Omental fat pad (tissue), 4 donors: ENCODE measurements around the gene MNAT1. TPM values are rescaled to one million over a fixed set of nuclear protein-coding genes. Genes with fewer than 3 reads are reported as not detected.
"Not testable (repeated sequence)": the region's sequence is repeated elsewhere in the genome, so short reads cannot be mapped to it uniquely, and the experiment has no call there.

Experiments used
- ATAC-seq: fragments of 150-250 bp; one replicate; pipeline ENCODE4 v1.9.1; 2016; ENCODE audit warnings: mild to moderate bottlenecking, moderate library complexity; ENCODE audit not compliant: low FRiP score
- DNase-seq: peaks from one replicate; pipeline ENCODE4 v3.0.0-alpha.2; 2019; ENCODE audit warnings: low spot score
- total RNA-seq, 4 donors: library from RNA; depleted of rRNA; stranded (reverse); fragments of >200 nt; gene quantifications; one replicate each; pipeline ENCODE4 v1.1.0, GENCODE V29; 2016
- TF ChIP-seq, protein P1 (sequence below), 3 donors: fragments of 450-650 bp; IDR thresholded peaks; one replicate each; pipeline ENCODE4 v1.5.1; 2016 to 2017; ENCODE audit warnings: antibody characterized with exemption in 3 of 3, mild to moderate bottlenecking in 3 of 3, moderate library complexity in 2 of 3

Gene MNAT1
- total RNA-seq, 4 donors from 2014 or later, result 20.4 to 35.4 (median 31.3) TPM

DNA sequence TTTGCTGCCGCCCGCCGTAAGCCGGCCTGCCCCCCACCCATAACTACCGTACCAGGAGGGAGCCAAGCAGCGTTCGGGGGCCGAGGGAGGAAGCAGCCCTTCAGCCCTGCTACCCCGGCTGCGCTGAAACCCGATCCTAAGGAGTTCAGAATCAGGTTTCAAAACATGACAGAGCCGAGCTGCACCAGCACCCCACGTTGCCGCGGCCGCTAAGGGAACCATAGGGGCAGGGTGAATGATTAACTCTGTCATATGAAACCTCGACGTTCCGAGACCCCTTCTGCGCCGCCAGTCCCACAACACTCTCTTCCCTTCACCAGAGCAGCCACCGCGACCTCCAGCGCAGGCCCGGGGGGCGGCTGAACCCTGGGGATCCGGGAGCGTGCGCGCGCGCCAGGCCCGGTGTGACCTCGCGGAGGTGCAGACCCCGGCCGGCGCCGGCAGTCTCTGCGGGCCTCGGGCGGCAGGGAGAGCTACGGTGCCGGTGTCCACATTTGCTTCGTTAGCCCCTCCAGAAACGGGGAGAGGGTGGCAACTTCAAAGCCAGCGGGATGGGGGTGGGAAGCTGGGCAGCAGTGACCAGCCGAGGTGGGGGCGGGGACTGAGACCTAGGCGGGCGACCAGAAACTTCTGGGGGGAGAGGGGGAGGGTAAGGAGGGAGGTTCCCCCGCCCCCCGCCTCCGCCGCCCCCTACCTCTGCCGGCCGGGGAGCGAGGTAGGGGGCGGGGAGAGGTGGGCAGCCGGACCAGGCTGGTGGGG, 12.0 kb upstream of the MNAT1 start:
- DNase-seq (no peak), ATAC-seq (no peak)
- TF ChIP-seq, protein P1, sequence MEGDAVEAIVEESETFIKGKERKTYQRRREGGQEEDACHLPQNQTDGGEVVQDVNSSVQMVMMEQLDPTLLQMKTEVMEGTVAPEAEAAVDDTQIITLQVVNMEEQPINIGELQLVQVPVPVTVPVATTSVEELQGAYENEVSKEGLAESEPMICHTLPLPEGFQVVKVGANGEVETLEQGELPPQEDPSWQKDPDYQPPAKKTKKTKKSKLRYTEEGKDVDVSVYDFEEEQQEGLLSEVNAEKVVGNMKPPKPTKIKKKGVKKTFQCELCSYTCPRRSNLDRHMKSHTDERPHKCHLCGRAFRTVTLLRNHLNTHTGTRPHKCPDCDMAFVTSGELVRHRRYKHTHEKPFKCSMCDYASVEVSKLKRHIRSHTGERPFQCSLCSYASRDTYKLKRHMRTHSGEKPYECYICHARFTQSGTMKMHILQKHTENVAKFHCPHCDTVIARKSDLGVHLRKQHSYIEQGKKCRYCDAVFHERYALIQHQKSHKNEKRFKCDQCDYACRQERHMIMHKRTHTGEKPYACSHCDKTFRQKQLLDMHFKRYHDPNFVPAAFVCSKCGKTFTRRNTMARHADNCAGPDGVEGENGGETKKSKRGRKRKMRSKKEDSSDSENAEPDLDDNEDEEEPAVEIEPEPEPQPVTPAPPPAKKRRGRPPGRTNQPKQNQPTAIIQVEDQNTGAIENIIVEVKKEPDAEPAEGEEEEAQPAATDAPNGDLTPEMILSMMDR (IDR thresholded peaks at IDR 0.05), result no peak

DNA sequence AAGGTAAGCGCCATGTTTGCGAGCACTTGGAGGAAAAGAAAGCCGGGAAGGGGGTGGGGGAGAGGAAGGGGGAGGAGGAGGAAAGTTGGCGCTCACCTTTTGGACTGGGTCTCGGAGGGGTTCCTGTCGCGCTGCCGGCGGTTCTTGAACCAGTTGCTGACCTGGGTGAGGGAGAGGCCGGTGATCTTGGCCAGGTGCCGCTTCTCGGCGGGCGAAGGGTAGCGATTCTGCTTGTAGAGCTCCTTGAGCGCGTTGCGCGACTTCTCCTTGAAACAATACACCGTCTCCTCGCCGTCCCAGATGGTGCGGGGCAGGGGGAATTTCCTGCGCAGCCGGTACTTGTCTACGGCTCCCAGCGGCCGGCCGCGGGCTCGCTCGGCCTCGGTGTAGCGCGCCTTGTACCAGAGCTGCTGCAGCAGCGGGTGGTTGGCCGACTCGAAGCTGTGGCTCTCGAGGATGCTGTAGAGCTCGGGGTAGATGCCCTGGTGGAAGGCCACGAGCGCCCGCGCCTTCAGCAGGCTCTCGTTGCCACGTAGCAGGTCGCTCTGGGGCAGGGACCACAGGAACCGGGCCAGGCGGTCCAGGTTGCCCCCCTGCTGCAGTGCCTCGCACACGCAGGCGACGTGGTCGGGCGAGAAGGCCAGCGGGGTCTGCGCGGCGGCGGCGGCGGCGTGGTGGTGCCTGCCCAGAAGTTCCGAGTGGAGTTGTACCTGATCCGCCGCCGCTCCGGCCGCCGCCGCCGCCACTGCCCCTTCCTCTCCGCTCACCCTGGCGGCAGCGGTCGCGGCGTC, 11.2 kb upstream of the MNAT1 start:
- ATAC-seq, result peak; percentile 26
- DNase-seq, result no peak
- TF ChIP-seq, protein P1 (IDR thresholded peaks at IDR 0.05), result no peak

DNA sequence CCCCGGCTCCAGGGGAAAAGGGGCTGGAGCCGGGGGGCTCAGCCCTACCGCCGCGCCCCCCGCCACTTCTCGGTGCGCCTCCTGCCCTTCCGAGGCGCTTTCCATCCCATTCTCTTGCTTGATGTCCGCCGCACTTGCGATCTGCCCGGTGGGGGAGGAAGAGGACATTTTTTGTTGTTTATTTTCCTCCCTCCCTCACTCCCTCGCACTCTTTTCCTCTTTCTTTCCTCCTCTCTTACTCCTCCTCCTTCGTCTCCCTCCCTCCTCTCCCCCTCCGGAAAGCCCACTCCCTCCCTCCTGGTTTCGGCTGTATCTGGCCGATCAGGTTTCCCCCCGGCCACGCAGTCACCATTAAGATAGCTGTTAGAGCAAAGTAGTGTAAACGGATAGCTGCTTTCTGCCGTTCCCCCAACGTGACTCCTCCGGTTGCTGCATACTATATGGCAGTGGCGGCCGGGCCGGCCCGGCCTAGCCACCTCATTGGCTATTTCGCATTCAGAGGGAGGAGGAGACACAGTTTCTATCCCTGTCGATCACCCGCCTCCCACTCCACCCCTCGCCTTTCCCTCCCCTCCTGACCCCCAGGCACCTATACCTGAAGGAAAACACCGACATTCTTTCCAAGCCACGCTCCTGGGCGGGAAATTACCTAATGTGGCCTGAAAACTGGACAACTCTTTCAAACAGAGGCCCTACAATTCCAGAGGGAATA, 10.5 kb upstream of the MNAT1 start, which contains the start of gene SIX4:
TSS of gene SIX4 (minus strand) at position 445 of the 712 bp plus-strand sequence. CDS start at position 168, 277 bp downstream.
- TF ChIP-seq, protein P1 (IDR thresholded peaks at IDR 0.05), result no peak
- peak; percentile 27 for DNase-seq
- ATAC-seq, result peak; percentile 66

DNA sequence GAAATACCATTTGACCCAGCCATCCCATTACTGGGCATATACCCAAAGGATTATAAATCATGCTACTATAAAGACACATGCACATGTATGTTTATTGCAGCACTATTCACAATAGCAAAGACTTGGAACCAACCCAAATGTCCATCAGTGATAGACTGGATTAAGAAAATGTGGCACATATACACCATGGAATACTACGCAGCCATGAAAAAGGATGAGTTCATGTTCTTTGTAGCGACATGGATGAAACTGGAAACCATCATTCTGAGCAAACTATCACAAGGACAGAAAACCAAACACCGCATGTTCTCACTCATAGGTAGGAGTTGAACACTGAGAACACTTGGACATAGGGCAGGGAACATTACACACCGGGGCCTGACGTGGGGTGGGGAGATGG, 3.3 kb upstream of the MNAT1 start:
- not testable (repeated sequence) for DNase-seq, ATAC-seq

DNA sequence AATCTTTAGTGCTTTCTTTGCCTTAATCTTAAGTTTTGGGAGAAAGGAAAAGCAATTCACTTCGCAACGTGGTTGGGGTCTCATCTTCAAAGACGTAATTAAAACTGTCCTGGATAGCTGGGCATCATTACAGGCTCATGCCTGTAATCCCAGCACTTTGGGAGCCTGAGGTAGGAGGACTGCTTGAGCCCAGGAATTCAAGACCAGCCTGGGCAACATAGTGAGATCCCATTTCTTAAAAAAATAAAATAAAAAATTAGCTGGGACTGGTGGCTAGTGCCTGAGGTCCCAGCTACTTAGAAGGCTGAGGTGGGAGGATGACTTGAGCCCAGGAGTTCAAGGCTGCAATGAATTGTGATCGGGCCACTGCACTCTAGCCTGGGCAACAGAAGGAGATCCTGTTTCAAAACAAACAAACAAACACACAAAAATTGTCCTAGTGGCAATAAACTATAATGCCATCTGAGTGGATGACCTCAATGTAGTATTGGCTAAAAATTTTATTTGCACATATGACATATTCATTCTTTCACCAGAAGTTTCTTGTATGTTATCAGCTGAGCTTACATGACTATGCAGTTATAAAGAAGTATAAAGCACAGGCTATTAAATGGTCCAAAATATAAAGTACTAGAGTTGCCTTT, 1.6 kb upstream of the MNAT1 start:
- DNase-seq, result no peak
- TF ChIP-seq, protein P1 (IDR thresholded peaks at IDR 0.05), result no peak
- no peak for ATAC-seq

DNA sequence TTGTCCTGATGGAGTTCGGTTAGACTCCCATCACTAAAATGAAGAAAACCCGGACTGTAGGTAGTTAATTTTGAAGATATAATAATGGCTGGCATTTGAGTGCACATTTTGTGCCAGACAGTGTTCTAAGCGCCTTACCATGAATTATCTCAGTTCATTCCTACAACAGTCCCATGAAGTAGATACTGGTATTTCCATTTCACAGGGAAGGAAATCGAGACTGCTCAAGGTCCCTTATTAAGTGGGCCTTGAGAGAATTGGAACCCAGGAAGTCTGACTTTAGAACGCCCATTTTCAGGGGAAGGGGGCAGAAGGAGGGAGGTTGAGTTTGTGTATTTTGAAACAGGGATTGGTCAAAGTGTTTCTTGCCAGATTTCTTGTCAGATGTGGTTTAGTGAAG, 855 bp downstream of the MNAT1 start:
- ATAC-seq, result no peak
- TF ChIP-seq, protein P1 (IDR thresholded peaks at IDR 0.05), result no peak
- DNase-seq, result no peak

DNA sequence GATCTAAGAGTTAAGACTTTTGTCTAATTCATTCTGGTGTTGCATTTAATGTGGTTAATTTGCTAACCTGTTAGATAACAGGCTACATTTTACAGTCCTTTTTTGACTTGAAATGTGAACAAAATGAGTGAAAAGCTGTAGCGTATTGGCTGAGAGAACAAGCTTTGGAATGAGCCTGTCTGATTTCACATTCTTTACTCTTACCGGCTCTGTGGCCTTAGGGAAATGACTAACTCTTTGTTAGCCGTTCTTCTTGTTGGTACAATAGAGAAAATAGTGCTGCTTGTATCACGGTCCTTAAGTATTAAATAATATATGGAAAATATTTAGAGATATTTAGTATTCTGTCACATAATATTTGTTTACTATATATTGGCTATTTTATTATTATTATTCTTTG, 1.9 kb downstream of the MNAT1 start:
- no peak for ATAC-seq
- no peak for DNase-seq
- TF ChIP-seq, protein P1 (IDR thresholded peaks at IDR 0.05), result no peak
